Activated CD4-positive, alpha-beta T cell treated with anti-CD3 and anti-CD28 coated beads for 48 hours (primary cell): ENCODE data around the gene ZNF70.

Experiments
- DNase-seq: peaks from one replicate; pipeline ENCODE4 v3.0.0-alpha.2; 2020

The ZNF70 gene

DNA sequence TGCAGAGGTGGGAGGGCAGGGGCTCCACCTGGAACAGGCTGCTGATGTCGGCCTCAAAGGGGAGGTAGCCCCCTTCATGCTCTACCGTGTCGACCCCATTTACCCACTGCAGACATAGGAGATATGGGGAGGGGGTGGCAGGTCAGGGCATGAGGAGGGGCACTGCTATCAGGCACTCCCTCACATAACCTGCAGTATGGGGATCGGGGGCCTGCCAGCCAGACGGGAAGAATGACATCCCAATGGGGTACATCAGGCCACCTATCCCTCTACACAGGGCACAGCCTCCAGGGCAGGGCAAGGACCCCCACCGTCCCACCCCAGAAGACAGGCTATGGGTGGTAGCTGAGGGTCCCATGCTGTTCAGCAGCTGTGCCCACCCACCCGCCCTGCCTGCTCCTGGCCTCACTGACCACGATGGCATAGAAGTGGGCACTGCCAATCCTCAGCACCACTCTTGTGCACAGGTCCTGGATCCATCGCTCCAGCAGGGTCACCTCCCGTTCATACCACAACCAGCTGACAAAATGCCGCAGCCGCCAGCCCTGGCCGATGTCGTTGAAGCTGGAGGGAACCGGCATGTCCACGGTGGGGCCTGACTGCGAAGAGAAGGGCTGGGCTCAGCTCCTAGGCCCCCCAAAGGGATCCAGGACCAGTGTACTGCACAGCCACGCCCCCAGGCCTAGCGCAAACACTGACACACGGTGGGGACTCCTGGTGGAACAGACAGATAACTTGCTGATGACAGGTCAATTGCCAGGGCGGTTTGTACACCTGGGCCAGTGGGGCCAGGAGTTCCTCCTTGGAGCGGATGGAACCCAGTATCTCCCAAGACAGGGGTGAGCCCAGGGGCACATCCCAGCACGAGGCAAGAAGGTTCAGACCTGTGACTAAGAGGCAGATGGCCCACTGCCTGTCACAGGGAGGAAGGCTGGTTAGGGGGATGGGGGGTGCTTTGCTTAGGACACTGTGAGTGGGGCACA lies 36.0 kb downstream of the ZNF70 start:
- no peak for DNase-seq

DNA sequence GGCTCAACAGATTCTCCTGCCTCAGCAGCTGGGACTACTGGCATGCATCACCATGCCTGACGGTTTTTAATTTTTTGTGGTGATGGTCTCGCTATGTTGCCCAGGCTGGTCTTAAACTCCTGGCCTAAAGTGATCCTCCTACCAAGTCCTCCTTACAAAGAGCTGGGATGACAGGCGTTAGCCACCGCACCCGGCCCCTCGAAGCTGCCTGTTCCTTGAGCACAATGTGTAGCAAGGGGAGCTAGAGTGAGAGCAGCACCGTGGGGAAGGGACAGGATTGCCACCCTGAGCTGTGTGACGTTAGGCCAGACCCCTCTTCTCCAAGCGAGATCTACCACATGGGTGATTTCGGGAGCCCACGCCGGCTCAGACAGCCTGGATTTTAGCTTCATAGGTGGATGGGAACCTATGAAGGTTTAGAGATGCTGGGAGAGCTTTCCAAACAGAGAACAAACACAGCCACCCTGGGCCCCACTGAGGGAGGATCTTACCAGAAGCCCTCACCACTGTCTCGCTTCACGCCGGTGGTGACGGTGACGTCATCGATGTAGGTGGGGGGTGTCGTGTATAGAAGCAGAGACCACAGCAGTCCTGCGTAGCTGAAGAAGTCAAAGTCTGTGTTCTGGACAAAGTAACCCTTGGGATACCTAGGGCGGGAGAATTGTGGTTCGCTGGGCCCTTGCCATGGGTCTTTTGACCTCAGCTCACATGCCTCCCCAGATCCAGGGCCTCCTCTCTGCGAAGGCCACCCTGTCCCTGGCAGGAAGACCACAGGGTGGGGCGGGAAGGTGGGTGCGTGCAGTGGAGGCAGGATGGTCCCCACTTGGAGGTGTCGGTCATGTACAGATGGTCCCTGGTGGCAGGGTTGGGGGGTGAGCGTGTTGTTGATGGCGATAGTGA lies 37.0 kb downstream of the ZNF70 start:
- peak; percentile 55 for DNase-seq

DNA sequence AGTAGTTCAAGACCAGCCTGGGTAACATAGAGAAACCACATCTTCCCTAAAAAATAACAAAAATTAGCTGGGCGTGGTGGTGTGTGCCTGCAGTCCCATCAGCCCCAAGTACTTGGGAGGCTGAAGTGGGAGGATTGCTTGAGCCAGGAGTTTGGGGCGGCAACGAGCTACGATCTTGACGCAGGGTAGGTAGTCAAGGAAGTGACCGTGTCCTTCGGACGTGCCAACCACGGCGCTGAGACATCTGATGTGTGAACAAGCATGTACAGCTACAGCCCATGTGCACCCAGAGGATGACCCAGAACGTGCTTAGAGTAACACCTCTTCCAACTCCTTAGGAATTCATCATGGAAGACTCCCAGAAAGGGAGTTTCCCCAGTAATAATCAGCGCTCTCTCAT lies 38.7 kb downstream of the ZNF70 start:
- no peak for DNase-seq

DNA sequence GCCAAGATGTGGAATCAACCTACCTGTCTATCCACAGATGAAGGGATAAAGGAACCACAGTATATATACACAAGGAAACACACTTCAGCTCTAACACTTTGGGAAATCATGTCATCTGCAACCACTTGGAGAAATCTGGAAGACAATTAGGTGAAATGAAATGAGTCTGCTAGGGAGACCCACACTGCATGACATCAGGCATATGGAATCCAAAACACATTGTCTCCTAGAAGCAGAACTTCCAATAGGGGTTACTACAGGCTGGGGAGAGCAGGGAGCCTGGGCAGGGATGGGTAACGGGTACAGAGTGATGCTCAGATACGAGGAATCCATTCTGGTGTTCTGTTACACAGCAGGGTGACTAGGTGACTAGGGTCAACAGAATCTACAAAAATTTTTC lies 41.8 kb downstream of the ZNF70 start:
- DNase-seq, result no peak

DNA sequence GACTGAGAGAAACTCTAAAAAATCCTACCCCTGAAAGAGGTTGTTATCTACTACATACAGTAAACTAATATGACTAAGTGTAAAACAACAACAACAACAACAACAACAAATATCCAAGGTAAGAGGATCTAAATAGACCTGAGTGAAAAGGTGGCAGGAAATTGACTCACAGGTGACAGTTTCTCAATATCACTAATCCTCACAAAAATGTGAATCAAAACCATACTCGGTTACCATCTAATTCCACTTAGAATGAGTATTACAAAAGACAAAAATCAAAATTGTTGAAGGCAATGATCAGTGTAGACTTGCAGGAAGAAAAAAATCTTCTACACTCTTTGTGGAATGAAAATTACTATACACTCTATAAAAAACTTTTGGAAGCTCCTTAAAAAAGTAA lies 42.6 kb downstream of the ZNF70 start:
- no peak for DNase-seq

DNA sequence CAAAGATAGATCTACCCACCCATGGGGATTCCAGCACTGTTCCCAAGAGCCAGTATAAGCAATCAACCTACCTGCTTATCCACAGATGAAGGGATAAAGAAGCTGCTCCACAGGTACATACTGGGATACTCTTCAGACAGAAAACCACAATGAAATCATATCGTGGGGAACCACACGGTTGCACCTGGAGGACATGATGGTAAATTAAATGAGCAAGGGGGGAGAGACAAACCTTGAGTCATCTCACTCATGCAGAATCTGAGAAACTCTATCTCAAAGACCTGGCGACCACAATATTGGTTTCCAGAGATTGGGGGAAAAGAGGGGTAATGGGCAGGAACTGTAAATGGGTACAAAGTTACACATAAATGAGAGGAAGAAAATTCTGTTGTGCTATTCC lies 45.6 kb downstream of the ZNF70 start:
- DNase-seq, result peak; percentile 51

DNA sequence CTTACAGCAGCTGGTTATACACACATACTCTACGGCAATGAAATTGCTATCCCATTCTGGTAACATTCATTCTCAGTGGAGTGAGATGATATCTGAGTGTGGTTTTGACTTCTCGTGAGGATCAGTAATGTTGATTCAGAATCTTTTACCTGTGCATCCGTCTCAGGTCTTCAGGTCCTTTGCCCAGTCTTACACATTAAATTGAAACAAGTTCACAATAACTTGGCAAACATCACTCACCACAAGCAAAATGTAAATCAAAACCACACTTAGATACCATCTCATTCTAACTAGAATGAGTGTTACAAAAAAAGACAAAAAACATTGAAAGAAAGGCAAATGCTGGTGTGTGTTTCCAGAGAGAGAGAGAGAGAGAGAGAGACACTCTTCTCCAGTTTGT lies 46.1 kb downstream of the ZNF70 start:
- no peak for DNase-seq

DNA sequence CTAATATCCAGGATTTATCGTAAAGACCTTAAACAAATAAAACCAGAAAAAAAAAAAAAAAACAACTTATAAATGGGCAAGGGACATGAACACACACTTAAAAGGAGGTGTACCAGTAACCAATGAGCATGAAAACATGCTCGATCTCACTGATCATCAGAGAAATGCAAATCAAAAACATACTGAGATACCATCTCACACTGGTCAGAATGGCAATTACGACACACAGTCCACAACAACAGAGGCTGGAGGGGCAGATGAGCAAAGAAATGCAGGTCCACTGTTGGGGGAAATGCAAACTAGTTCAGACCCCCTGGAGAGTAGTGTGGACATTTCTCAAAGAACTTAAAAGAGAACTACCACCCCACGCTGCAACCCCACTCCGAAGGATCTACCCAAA lies 46.9 kb downstream of the ZNF70 start:
- no peak for DNase-seq

DNA sequence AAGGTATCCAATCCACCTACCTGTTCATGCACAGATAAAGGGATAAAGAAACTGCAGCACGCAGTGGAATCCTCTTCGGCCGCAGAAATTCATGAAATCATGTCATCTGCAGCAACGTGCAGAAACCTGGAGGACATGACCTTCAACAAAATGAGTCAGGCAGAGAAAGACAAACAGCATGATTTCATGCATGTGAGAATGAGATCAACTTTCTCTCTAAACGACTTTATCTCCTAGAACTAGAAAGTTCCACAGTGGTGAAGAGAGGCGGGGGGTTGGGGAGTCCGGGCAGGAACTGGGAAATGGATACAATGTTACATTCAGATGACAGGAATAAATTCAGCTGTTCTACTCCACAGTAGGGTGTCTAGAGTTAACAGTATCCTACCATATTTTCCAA lies 50.2 kb downstream of the ZNF70 start:
- DNase-seq, result no peak

DNA sequence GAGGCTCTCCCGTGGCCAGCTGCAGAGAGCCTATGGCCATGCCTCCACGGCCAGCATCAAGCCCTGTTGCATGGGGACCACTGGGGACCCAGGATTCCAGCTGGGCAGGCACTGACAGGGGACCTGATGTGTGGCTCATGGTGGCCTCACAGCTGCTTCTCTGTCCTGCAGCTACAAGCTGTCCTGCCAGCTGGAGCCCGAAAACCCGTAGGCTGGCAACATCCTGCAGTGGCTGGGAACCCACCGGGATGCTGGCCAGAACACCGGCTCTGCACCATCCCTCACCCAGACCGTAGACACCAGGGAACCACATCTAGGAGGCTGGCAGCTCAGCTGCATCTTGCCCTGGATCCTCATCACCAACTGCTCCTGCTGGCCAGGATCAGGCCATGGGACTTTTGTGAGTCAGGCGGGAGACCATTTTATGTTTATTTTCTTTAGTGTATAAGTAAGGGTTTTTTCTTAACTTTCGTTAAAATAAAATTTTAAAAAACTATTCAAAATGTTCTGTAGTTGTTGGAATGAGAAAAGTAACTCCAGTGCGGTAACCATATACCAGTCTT lies 52.2 kb downstream of the ZNF70 start:
- DNase-seq, result no peak

DNA sequence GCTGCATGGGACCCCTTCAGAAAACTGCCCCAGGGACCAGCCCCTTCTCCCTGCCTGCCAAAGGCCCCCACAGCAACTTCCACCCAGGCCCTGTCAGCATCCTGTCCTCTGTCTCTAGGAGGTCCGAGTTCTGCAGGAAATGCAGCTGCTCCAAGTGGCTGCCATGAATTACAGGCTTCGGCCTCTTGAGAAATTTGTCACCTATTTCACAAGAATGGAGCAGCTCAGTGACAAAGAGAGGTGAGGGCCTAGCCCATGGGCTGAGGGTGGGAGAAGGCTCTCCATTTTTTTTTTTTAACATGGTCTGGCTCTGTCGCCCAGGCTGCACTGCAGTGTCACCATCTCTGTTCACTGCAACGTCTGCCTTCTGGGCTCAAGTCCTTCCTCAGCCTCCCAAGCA lies 52.8 kb downstream of the ZNF70 start:
- DNase-seq, result no peak

DNA sequence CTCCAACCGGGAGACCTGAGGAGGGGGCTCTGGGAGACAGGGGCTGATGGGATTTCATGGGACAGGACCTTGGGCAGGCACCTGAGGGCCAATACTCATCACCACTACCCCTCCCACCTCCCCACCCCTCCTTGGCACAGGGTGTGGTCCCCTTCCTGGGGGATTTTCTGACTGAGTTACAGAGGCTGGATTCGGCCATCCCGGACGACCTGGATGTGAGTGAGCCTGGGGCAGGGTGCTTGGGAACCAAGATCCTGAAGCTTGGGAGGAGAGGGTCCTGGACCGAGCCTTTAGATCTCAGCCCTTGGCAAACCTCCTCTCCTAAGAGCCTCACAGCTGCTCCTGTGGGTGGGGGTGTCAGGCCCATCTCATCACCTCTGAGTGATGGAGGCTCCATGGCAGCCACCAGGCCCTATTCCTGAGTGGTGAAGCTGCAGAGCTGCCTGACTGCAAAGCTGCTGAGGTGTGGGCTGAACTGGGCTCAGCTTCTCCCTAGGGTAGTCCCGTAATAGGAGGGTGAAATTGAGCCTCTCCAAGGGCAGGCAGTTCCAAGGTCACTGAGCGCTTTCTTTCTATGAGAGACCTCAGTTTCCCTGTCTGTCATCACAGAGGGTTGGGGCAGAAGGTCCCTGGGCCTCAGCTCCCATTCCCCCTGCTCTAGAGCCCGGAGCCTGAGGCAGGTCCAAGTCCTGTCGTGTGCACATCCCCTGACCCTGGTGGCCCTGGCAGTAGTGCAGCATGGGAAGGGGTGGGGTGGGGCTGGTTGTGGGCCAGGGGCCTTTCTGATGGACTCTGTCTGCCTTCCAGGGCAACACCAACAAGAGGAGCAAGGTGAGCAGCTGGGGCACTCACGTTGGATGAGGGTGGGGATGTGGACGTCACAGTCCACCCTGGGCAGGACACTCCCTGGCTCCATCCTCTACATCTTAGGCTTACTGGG lies 53.6 kb downstream of the ZNF70 start:
- DNase-seq, result no peak

DNA sequence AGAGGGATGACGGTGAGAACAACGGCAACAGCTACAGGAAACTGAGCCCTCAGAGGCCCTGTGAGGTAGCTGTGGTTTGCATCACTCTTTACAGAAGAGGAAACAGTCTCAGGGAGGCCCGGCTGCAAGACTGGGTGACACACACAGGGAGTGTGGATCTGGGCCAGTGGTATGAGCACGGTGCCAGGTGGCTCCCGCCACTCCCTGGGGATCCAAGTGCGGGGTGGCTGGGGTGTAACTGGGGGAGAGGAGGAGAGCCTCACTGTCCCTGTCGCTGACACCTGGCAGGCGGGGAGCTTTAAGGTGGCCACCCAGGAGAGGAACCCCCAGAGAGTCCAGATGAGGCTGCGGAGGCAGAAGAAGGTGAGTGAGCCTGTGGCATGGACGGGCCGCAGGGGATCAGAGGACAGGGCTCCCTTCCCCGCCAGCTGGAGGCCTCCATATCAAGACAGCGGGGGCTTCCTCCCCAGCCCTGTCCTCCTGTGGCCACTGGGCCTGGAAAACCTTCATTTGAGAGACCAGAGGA lies 54.5 kb downstream of the ZNF70 start:
- DNase-seq, result peak; percentile 86

DNA sequence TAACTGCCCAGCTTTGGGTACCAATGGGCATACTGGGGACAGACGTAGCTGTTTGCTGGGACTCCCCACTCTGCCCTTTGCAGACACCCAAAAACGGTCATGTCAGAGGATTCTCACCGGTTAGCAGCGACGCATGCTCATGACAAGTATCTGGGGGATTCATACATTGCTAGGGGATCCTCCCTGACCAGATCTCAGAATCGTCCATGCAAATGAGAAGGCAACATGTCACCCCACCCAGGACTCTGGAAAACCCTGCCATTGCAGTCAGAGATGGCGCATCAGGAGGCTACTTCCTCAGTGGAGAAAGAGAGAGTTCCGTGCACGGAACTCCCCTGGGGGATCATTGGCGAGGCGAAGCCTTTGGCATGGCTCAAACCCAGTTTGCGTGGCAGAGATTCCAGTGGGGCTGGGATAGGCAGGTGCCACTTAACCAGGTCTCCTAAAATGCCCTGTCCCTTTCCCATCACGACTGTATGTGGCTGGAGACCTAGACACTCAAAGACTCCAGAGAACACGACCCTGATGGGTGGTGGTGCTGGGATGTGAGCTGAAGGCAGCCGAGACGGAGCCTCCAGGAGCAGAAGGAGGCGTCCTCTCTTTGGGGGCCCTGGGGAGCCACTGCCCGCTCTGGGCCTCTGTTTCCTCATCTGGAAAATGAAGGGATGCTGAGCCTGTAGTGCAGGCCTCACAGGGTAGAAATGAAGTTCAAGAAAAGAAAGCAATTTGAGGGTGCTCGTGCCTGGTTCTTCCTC lies 55.2 kb downstream of the ZNF70 start:
- DNase-seq, result no peak

DNA sequence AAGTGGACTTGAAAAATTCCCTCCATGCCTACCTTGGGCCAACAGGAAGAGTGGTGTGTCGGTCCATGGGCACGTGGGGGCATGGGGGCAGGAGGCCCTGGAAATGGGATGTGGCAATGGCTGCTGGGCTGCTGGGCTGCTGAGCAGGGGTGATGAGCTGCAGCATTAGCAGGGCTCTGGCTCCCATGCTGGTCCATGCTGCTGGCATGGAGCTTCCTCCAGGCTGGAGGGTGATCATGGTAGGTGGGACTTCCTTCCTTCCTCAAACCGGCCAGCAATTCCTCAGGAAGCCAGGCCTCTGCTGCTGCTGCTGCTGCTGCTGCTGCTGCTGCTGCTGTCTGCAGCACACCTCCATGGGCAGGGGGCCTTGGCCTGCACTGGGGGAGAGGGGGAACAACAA lies 55.8 kb downstream of the ZNF70 start:
- DNase-seq, result no peak

DNA sequence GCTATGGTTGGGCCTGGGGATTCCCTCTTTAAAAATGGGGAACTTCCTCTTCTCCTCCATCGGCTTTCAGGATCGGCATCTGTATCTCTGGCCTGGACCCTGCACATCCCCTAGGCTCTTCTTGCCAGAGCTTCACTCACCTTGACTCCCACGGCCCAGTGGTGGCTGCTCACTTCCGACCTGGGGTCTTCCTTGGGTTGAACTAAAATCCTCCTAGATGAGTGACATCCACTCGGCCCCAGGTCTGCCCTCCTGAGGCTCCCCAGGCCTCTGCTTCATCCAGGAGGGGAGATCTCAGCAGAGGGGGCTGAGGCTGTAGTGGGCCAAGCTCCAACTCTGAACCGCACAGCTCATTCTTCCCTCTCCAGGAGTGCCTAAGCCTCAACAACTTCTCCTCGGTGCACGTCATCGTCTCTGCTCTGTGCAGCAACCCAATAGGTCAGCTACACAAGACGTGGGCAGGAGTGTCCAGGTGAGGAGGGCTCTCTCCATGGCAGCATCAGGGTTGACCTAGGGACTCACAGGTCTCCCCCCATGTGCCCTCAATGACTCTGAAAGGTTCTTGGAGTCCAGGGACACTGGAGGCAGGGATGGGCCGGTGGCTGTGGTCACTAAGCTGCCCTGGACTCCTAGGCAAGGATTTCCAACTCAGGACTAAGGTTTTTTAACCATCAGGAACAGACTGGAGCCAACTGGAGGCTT lies 56.8 kb downstream of the ZNF70 start:
- DNase-seq, result no peak

DNA sequence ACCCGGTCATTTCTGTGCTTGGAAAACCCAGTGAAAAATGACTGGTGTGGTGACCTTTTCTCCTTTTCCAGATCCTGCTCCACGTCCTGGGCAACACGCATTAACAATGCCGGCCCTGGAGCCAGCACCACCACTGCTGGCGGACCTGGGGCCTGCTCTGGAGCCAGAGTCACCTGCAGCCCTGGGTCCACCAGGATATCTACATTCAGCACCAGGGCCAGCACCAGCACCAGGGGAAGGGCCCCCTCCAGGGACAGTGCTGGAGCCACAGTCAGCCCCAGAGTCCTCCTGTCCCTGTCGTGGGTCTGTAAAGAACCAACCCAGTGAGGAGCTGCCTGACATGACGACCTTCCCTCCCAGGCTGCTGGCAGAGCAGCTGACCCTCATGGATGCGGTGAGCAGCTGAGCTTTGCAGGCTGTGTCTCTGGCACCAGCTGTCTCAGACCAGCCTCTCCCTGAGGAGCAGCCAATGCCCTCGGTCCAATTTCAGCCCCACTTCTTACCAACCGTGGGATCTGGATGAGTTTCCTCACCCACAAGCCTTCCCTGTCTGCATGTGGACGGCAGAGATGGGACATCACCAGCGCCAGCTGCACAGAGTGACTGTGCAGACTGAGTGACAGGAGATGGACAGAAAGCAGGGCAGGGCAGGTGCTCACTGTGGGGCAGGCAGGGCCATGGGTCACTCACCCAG lies 58.2 kb downstream of the ZNF70 start:
- no peak for DNase-seq

DNA sequence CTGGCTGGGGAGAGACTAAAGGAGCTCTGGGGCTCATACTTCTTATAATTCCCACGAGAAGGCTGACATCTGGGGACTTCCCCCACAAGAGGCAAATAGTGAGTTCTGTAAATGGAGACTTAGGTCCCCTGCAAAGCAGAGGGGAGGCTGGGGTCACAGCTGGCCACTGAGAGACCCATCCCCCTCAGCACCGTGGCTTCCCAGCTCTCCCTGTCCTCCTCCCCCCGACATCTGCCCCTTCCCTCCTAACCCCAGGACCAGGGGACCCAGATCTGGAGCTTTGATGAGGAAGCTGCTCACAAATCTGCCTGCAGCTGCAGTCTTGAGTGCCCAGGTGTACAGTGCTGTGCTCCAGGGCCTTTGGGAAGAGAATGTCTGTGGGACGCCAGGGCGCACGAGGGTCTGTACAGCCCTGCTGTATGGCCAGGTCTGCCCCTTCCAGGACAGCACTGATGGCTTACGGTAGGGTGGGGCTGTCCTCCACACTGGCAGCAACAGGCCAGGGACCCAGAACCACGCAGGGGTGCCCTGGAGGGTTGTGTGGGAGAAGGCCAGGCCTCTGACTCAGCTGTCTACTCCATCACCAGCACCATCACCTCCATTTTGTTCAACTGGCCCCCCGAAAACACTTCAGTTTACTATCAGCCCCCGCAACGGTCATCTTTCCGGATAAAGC lies 59.0 kb downstream of the ZNF70 start:
- DNase-seq, result no peak

DNA sequence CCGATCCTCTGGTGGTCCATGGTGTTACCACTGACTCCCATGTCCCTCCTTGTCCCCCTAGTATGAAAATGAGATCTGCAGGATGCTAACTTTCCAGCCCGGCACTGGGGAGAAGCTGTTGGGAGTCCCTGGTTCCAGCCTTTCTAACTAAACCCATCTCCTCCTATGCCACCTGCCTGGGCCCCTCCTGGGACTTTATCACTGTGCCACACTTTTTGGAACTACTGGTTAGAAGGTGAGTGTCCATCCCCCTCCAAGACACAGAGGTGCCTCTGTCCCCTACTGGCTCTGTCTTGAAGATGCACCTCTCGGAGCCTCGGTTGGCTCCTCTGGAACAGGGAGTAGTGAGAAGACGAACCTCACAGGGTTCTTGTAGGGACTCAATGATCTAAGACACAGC lies 60.2 kb downstream of the ZNF70 start, which contains the start of gene RGL4:
Gene RGL4, plus strand, starts transcription at position 301 of the 400 bp plus-strand sequence. CDS start 1,018 bp downstream, outside the sequence.
- DNase-seq, result no peak
